Measurements from ENCODE around the gene SEPTIN8.

DNA sequence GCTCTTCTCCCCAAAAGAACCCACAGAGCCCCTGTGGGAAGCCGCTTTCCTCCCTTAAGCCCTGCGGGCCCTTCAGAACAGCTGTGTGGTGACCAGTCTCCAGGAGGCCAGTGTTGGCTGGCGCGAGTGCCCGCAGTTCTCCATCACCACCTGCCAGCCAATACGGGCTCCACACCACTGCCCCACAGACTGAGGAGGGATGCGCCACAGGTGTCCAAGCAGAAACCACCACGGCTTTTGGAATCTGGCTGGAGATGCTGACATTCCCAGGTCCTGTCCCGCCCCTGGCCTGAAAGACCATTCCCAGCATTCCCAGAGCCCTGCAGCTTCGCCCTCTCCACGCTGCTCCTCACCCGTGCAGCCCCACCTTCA, 17.0 kb downstream of the SEPTIN8 start:
- TF ChIP-seq, protein P1, sequence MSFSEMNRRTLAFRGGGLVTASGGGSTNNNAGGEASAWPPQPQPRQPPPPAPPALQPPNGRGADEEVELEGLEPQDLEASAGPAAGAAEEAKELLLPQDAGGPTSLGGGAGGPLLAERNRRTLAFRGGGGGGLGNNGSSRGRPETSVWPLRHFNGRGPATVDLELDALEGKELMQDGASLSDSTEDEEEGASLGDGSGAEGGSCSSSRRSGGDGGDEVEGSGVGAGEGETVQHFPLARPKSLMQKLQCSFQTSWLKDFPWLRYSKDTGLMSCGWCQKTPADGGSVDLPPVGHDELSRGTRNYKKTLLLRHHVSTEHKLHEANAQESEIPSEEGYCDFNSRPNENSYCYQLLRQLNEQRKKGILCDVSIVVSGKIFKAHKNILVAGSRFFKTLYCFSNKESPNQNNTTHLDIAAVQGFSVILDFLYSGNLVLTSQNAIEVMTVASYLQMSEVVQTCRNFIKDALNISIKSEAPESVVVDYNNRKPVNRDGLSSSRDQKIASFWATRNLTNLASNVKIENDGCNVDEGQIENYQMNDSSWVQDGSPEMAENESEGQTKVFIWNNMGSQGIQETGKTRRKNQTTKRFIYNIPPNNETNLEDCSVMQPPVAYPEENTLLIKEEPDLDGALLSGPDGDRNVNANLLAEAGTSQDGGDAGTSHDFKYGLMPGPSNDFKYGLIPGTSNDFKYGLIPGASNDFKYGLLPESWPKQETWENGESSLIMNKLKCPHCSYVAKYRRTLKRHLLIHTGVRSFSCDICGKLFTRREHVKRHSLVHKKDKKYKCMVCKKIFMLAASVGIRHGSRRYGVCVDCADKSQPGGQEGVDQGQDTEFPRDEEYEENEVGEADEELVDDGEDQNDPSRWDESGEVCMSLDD (tag by site-specific recombination; IDR thresholded peaks at IDR 0.05): no peak
- TF ChIP-seq, protein P2, sequence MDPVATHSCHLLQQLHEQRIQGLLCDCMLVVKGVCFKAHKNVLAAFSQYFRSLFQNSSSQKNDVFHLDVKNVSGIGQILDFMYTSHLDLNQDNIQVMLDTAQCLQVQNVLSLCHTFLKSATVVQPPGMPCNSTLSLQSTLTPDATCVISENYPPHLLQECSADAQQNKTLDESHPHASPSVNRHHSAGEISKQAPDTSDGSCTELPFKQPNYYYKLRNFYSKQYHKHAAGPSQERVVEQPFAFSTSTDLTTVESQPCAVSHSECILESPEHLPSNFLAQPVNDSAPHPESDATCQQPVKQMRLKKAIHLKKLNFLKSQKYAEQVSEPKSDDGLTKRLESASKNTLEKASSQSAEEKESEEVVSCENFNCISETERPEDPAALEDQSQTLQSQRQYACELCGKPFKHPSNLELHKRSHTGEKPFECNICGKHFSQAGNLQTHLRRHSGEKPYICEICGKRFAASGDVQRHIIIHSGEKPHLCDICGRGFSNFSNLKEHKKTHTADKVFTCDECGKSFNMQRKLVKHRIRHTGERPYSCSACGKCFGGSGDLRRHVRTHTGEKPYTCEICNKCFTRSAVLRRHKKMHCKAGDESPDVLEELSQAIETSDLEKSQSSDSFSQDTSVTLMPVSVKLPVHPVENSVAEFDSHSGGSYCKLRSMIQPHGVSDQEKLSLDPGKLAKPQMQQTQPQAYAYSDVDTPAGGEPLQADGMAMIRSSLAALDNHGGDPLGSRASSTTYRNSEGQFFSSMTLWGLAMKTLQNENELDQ (tag by site-specific recombination; IDR thresholded peaks at IDR 0.05; ENCODE audit: low read depth): no peak
- TF ChIP-seq, protein P3, sequence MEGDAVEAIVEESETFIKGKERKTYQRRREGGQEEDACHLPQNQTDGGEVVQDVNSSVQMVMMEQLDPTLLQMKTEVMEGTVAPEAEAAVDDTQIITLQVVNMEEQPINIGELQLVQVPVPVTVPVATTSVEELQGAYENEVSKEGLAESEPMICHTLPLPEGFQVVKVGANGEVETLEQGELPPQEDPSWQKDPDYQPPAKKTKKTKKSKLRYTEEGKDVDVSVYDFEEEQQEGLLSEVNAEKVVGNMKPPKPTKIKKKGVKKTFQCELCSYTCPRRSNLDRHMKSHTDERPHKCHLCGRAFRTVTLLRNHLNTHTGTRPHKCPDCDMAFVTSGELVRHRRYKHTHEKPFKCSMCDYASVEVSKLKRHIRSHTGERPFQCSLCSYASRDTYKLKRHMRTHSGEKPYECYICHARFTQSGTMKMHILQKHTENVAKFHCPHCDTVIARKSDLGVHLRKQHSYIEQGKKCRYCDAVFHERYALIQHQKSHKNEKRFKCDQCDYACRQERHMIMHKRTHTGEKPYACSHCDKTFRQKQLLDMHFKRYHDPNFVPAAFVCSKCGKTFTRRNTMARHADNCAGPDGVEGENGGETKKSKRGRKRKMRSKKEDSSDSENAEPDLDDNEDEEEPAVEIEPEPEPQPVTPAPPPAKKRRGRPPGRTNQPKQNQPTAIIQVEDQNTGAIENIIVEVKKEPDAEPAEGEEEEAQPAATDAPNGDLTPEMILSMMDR (tag by site-specific recombination; IDR thresholded peaks at IDR 0.05): no peak
